GM12801 (cell line): Measurements from ENCODE around the gene WDR27.

Source experiments
- CTCF ChIP-seq: IDR thresholded peaks from one replicate; pipeline ENCODE4 v1.5.1; 2011; ENCODE audit warnings: control low read depth; ENCODE audit not compliant: insufficient read length; ENCODE audit errors: extremely low read depth

Gene WDR27

GRCh38 chr6:169589699-169590257 is 112.1 kb downstream of the WDR27 start:
- TF ChIP-seq CTCF: no peak

- no peak for TF ChIP-seq CTCF
Measured at GRCh38 chr6:169589293-169589692, 112.5 kb downstream of the WDR27 start.

GRCh38 chr6:169587975-169588374 is 113.9 kb downstream of the WDR27 start:
- TF ChIP-seq CTCF: no peak

- no peak for TF ChIP-seq CTCF
Measured at GRCh38 chr6:169583886-169584541, 117.8 kb downstream of the WDR27 start.

GRCh38 chr6:169579407-169580111 is 122.3 kb downstream of the WDR27 start:
- TF ChIP-seq CTCF: no peak

GRCh38 chr6:169577974-169578373 is 123.9 kb downstream of the WDR27 start:
- TF ChIP-seq CTCF: no peak

GRCh38 chr6:169577236-169577635 is 124.6 kb downstream of the WDR27 start:
- no peak for TF ChIP-seq CTCF
